ENCODE results near the gene TMEM92.
A peak's percentile ranks its signal among the peaks of the same experiment; 100 is the strongest.
"Not testable (repeated sequence)": the region's sequence is repeated elsewhere in the genome, so short reads cannot be mapped to it uniquely, and the experiment has no call there.

The TMEM92 gene

GRCh38 chr17:50299776-50300175 is 25.5 kb downstream of the TMEM92 start:
- no peak for DNase-seq

- not testable (repeated sequence) for DNase-seq
Measured at GRCh38 chr17:50300824-50301223, 26.6 kb downstream of the TMEM92 start.

GRCh38 chr17:50301891-50302584 is 27.8 kb downstream of the TMEM92 start:
- no peak for DNase-seq

- DNase-seq: no peak
Measured at GRCh38 chr17:50303051-50303450, 28.8 kb downstream of the TMEM92 start.

- no peak for DNase-seq
Measured at GRCh38 chr17:50303596-50303995, 29.3 kb downstream of the TMEM92 start.

GRCh38 chr17:50304781-50305404 is 30.6 kb downstream of the TMEM92 start:
- peak in 1 of 58 donors; percentile 2 for DNase-seq

GRCh38 chr17:50307654-50308053 is 33.4 kb downstream of the TMEM92 start:
- DNase-seq: no peak

- no peak for DNase-seq
Measured at GRCh38 chr17:50308666-50309065, 34.4 kb downstream of the TMEM92 start.

GRCh38 chr17:50310455-50311111 is 36.3 kb downstream of the TMEM92 start:
- no peak for DNase-seq

- no peak for DNase-seq
Measured at GRCh38 chr17:50311112-50311460, 36.8 kb downstream of the TMEM92 start.

- DNase-seq: no peak
Measured at GRCh38 chr17:50311483-50311882, 37.2 kb downstream of the TMEM92 start.

- DNase-seq: no peak
Measured at GRCh38 chr17:50312308-50312707, 38.0 kb downstream of the TMEM92 start.

- no peak for DNase-seq
Measured at GRCh38 chr17:50314456-50315011, 40.3 kb downstream of the TMEM92 start.

- DNase-seq: no peak
Measured at GRCh38 chr17:50316016-50316587, 41.8 kb downstream of the TMEM92 start.

- not testable (repeated sequence) for DNase-seq
Measured at GRCh38 chr17:50316660-50317059, 42.4 kb downstream of the TMEM92 start.

- DNase-seq: no peak
Measured at GRCh38 chr17:50317121-50317520, 42.9 kb downstream of the TMEM92 start.

- DNase-seq: no peak
Measured at GRCh38 chr17:50318501-50319285, 44.4 kb downstream of the TMEM92 start.

- no peak for DNase-seq
Measured at GRCh38 chr17:50319306-50320004, 45.2 kb downstream of the TMEM92 start.

GRCh38 chr17:50322271-50322670 is 48.0 kb downstream of the TMEM92 start:
- no peak for DNase-seq

- DNase-seq: no peak
Measured at GRCh38 chr17:50323060-50323459, 48.8 kb downstream of the TMEM92 start.

- DNase-seq: no peak
Measured at GRCh38 chr17:50325906-50326305, 51.6 kb downstream of the TMEM92 start.

Measured in anterior cingulate cortex (tissue), 58 donors.